GM19324 (cell line): ENCODE measurements around the gene RNF144B.

Experiments
- ATAC-seq: cut with Tn5 transposase; IDR thresholded peaks from one replicate; pipeline ENCODE4 v1.9.1; 2021; ENCODE audit warnings: mild to moderate bottlenecking, moderate library complexity; ENCODE audit not compliant: unreplicated experiment, low FRiP score

Gene RNF144B

DNA sequence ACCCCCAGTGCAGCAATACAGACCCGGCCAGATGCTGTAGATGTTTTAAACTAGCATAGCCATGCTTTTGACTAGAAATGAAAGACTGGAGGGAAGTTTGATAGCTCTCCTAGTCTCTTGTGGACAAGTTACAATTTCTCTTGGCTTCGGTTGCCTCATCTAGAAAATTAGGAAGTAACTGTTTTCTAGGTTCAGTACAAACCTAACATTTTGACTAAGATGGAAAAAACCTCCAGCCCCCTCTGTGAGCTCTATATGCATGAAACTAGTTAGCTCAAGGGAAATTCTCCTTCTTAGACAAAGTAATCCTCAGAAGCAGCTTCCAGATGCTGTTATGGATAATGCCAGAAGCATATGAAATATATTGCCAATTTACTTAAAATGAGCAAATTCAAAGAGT is 86.6 kb downstream of the RNF144B start:
- no peak for ATAC-seq

DNA sequence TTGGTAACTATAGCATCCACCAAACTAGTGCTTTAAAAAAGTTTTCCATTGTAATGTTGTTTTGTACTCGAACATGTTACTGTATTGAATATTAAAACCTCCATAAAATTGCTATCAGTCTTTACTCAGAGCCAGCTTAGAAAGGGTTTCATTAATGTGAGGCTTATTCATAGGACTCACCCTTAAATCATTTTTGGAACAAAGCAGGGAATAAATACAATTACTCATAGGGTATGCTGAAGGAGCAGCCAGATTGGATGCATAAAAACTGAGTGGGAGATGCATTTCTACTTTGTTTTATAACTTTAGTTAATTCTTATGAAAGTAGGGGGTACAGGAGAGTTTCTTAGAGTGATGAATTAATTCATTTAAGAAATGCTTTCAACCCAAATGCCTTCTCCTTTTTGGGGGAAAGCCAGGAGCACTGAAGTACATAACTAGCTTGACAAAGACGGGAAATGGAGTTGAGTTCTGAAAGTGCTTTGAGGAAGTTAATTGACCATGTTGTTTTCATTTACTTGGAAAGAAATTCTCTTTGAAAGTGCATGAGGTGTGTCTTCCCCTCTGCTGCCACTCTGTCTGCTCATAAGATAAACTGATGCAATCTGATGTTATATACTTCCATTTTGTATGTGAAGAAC is 90.3 kb downstream of the RNF144B start:
- ATAC-seq: no peak

DNA sequence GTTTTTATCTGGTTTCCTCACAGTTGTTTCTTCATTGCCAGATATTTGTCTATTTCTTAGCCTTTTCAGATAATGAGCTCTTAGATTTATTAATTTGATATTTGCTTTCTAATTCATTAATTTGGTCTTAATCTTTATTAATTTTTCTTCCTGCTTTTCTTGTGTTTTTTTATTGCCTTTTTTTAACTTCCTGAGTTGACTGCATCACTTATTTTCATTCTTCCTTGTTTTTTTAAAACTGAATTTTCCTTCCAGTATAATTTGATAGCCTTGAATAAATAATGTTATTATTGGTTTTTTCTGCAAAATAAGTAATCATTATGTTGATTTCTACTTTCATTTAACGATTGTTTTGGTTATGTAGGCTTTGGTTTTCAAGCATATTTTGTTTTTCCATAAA is 91.5 kb downstream of the RNF144B start:
- no peak for ATAC-seq

DNA sequence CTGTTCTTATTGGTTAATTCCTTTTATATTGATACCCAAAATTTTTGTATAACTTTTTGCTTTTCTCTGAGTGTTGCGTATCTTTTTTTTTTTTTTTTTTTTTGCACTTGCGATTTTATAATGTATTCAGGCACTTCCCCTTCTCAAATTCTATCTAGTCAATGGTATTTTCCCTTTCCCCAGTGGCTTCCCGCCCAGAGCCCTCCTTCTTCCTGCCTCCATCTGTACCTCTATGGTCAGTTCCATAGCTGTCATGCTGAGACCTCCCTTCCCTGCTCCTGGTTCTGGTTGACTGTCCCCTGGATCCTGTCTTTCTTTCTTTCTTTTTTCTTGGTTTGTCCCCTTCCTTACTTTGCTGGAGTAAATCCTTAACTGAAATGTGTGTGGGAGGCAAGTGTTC is 94.7 kb downstream of the RNF144B start:
- ATAC-seq: no peak

DNA sequence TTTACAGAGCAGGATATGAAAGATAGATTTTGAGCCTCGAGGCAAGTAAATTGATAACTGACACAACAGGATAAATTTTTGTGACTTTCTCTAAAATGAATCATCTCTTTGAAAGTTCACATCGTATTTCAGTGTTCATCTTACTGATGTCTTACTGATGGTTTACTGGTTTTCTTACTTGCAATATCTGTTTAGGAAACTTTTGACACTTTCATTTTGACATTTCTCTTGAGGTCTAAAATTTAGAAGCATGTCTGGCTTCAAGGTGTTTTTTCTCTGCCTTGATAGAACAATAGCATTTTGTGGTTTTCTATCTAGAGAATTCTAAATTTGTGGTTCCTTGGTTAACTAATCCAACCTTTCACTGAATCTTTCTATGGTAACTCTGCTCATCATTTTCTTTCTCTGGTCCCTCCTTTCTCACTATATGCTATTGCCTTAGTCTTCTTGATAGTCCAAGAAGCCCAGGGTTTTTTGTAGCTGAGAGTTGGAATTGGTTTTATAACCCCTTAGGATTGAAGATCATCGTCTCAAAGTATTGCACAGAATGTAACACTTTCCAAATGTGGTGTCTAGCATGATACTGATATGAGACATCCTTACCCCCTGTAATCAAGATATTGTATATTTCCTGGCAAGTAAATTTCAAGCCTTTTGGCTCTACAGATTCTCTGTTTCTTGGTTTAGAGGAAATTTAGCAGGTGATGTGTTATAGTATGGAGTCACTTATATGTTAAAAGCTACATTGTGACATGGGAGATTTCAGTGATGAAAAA is 98.7 kb downstream of the RNF144B start:
- no peak for ATAC-seq

DNA sequence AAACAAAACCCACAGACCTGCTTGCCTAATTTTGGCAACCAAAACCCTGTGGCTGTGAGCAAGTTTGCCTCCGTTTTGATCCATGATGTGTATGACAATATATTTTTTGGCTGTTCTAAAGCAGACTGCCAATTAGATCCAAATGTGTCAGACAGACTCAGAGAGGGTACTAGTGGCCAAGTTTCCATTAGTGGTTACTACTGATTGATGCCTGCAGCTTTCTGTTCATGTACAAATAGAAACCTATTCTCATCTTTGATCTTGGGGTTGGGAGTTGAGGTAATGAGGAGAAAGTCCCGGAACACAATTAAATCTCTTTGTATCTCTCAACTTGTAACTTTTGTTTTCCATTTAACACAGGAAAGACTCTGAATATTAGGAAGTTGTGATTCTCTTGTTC is 100.9 kb downstream of the RNF144B start:
- ATAC-seq: no peak

DNA sequence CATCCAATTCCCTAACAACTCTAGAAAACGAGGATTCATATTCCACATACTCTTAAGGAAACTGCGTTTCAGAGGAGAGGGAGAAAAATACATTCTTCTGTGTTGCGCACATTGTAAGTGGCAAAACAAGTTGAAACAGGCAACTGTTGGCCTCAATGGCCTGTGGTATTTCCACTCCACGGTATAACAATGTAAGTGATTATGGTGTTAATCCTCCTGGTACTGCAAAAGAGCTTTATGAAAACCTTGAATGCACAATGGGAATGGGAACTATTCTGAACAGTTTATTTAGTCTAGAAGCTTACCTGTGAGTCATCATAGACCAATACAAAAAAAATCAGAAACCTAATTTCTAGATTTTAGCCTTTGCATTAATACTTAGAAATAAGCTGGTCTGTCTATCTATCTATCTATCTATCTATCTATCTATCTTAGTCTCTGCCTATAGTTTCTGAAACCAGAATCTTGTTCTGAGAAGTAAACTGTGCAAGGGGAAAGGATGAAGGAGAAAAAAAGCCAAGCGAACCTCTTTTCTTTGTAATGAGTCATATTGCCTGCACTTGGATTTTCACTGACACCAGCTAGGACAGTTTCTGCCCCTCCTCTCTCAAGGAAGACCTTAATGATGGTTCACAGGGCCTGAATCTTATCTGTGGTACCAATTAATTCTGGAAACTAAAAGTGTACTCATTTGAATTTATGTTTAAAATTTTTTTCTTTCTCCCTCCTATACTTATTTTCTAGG is 101.5 kb downstream of the RNF144B start:
- ATAC-seq: no peak

DNA sequence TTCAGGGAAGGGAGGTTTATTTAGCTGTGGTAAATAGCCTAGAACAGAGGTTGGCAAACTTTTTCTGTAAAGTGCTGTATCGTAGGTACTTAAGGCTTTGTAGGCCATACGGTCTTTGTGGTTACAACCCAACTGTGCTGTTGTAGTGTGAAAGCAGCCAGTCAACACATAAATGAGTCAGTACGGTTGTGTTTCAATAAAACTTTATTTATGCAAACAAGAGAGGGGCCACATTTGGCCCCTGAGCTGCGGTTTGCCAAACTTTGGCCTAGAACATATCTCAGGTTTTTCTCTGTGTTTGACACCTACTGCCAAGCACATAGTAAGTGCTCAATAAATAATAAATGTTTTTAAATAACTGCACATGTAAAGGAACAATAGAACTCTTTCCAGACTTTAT is 102.2 kb downstream of the RNF144B start:
- ATAC-seq: no peak

DNA sequence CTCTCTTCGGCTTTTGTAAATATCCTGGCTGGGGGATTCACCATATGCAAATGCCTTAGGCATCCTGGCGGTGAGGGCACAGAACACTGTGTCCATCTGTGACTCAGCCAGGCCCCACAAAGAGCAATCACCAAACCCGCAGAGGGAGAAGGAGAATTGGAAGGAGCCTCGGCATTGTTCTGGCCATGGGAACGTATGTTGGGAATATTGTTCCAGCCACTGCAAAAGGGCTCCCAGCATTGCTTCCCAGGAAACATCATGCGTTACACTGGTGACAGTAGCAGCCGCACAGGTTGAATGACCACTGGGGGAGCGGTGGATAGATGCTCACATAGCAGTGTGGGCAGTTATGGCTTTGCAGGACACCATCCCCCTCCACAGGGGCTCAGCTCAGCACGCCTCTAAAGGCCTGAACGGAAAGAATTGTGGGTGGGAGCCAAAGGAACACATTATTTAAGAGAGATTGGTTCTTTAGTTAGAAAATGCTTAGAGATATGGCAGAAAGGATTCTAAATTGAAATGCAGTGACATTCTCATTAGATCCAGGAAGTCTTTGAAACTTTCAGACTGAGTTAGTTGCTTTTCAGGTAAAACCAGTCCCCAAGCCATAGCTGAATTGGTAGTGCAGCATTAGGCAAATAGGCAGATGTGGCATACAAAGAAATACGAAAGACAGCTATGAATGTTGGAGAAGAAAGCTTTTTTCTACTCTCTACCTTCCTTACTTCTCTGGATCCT is 104.3 kb downstream of the RNF144B start:
- ATAC-seq: no peak

DNA sequence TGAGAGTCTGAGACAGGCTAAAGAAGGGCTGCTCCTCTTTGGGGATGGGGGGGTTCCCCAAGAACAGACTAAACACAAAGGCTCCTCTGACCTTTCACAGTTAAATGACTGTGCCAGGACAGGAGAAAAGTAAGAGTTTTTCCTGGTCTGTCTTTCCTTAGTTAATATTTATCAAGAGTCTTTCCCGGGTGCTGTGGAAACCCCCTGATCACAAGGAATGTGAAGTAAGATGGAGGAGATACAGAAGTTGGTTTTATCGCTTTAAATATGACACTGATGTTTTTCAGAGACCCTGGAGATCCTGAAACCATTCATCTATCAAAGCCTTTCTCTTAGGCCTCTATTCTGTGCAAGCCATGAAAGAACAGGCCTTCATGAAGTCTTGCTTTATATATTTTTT is 105.8 kb downstream of the RNF144B start:
- no peak for ATAC-seq

DNA sequence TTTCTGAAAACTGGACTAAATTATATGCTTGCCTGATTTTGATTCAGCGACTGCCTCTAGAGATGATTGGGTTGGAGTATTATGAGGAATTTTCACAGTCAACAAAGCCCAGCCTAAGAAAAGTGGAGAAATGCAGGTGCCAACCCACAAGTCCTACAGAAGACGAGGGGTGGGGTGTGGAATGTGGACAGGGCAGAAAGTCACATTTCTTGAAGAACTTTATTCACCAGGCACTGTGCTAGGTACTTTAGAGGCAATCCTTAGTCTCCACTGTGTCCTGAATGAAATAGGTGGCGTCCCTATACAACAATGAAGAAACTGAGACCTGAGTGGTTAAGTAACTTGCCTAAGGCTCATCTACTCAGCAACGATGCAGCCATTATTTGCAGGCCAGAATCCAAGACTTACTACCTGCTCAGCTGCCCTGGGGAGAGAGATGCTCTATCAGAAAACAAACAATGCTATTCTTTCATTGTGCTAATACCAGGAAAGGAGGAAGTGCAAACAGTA is 106.3 kb downstream of the RNF144B start:
- ATAC-seq: no peak

DNA sequence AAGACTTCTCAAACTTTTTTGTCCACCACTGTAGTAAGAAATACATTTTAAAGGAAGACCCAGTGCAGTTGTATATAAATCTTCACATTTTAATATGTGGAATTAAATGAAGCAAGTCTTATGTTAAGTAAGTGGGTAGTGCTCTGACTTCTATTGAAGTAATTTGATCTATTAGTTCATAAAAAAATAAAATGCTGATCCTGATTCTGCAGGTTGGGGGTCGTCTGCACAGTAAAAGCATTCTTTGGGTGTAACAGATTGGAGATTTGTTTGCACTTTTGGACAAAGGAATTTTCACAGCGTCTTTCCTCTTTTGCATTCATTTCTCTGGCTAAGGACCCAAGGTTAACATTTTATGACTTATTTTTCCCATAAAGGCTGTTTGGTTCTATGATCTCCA is 106.8 kb downstream of the RNF144B start:
- ATAC-seq: no peak

DNA sequence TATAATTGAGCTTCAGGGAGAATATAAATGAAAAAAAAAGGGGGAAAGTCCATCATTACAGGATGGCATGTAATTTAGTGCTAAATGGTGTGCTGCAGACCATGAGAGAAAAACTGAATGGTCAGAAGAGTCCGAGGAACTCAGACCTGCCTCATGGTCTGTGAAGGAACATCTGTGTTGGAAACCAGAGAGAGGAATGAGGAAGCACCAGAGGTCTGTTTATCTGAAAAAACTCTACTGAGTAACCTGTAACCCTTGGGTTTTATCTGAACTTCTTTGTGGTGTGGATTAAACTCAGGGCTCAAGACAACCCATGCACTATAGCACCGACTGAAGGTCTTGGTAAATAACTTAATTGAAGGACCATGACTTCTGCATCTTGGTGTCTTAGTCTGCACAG is 108.1 kb downstream of the RNF144B start:
- no peak for ATAC-seq

DNA sequence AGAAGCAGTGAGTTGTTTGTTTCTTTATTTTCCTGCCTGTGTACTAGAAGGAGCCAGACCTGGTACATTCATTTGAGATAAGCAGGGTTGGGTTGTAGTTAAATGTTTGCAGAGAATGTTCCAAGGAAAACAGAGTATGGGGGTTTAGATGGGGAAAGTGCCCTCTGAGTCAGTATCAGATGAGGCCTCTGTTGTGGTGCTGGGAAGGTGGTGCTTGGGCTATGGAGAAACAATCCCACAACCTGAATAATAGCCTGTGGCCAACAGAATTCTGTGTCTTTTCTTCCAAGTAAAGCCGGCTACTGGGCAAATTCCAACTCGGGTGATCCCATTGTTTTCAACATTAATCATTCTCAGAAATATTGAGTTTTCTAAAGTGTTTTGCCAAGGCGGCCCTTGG is 109.3 kb downstream of the RNF144B start:
- ATAC-seq: no peak

DNA sequence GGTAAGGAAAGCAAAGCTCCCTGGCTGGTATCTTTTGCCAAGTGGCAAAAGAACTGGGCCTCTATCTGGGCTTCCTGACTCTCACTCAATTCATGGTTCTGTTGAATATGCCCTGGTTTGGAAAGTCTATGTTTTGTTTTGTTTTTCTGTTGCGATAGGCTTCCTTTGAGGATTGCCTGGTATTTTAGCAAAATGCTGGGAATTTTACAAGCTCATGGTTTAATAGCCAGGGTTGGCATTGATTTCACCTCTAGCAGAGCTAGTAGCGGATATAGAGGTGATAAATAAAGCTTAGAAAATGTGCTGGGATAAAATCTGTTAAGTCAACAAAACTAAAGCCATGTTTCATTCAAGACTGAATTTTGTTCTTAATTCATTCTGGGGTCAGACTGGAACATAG is 109.9 kb downstream of the RNF144B start:
- ATAC-seq: no peak

DNA sequence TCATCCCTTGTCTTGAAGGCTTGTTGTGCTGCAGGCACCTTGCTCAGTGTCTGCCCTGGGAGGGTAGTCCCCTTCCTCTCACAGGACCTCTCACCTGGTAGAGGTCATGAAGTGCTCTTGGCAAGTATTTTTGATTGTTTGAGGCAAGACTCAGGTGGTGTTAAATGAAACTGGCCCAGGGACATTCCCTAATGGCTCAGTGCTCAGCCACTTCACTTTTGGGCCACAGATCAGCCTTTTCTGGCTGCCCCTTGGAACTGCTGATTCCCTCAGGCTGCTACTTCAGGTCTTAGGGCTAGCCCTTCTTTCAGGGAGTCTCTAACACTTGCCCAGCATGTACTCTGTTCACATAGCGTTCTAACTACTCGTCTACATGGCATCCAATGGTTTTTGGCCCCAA is 111.3 kb downstream of the RNF144B start:
- no peak for ATAC-seq

DNA sequence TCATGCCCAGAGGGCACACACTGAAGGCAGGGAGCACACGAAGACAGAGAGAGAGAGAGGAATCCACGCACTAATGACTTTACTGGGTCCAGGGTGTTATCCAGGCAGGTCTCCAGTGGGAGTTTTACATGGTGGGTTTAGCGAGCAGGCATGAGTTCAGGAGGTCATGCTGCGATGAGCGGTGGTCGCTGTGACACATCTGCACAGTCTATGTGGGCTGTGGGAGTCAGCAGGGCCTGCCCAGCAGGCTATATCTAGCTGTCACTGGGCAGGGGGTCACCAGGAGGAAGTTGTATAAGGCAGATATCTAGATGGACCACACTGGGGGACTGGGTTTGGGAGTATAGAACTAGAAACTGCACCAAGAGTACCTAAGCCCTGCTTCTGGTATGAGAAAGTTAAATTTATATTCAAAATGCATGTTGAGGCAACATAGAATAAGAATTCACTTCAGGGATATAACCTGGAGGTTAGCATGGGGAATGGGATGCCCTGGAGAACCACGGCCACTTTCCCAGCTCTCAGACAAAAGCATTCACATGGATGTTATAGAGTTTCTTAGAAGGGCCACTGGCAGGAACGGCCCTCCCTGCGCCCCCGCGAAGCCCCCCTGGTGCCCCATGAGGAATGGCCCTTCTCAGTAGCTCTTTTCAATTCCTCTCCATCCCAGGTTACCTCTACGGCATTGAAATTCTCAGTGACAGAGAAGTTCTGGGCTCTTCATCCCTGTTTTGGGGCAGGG is 113.9 kb downstream of the RNF144B start:
- no peak for ATAC-seq

DNA sequence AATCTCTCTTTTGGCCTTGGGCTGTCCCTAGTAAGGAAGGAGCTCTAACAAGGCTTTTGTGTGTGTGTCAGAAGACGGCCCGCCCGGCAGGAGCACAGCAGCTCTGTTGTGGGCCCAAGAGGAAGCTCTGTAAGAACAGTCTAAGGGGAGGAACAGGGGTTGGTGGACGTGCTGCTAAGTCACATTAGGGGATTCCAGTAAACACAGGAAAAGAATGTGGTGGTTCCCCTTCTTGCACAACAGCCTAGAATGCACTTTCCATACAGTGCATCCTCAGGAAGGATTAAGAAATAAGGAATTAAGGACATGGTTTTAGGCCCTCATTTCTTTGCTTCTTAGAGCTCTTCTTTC is 114.5 kb downstream of the RNF144B start:
- no peak for ATAC-seq

DNA sequence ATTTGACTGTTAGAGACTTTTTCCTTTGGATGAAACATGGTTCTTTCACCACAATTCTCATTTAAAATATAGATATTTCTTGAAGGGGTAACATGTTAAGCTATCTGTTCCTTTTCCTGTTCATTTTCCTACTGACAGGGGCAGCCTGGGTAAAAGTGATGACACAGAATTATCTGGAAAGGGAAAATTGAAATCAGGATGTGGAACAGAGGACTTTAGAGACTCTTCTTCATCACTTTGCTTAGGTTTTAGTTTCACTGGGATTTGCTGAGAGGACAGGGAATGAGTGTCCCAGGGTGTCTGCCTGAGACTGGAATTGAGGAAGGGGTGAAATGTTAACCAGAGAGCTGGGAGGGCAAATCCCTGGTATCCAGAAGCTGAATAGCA is 116.0 kb downstream of the RNF144B start:
- ATAC-seq: no peak

DNA sequence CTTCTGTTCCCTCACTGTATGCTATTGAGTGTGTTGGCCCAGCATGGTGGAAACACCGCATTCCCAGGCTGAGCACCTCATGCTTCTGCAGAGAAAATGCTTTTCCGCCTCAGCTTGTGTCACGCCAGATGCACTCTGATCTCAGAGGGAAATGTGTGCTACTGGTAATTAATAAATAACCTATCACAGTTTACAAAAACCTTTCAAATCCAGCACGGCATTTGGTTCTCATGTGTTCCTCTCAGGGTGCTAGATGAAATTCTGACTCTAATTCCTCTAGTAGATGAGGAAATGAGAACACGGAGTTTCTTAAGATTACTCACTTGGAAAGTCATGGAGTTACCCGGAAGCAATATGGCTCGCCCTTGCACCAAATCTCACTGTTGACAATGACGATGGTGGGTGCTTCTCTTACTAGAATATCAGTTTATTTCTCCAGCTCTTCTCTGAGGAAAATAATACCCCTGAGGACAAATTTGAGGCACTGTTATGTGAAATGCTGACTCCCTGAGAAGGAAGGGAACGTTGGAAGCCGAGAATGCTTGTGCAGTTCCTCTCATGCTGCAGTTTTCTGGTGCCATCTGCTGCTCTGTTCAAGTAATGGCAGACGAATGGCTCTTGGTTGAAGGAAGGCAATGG is 116.6 kb downstream of the RNF144B start:
- peak; percentile 86 for ATAC-seq
